Measurements from ENCODE around the gene DPAGT1. TPM values are rescaled to one million over a fixed set of nuclear protein-coding genes. Genes with fewer than 3 reads are reported as not detected.
"Not testable (repeated sequence)": the region's sequence is repeated elsewhere in the genome, so short reads cannot be mapped to it uniquely, and the experiment has no call there.

Gene DPAGT1
- total RNA-seq, 1 experiment from 2014 or later, result 4.7 TPM

GRCh38 chr11:119081682-119082260 lies 19.9 kb downstream of the DPAGT1 start:
- no peak for DNase-seq (ENCODE audit: low spot score)

GRCh38 chr11:119078675-119079420 lies 22.8 kb downstream of the DPAGT1 start:
- no peak for DNase-seq (ENCODE audit: low spot score)

More at GRCh38 chr11:119081682-119082260, 19.9 kb downstream of the DPAGT1 start:
- in situ Hi-C loops (cut with HindIII; ENCODE audit: low sequenced_read_pairs), result no loop called here

GRCh38 chr11:119077839-119078238 lies 23.8 kb downstream of the DPAGT1 start:
- DNase-seq (ENCODE audit: low spot score), result no peak
- in situ Hi-C loops (cut with HindIII; ENCODE audit: low sequenced_read_pairs), result no loop called here

More at GRCh38 chr11:119078675-119079420, 22.8 kb downstream of the DPAGT1 start:
- in situ Hi-C loops (cut with HindIII; ENCODE audit: low sequenced_read_pairs), result no loop called here

- in situ Hi-C loops (cut with HindIII; ENCODE audit: low sequenced_read_pairs), result no loop called here
- peak; percentile 95 for DNase-seq (ENCODE audit: low spot score)
These were observed 34.1 kb downstream of the DPAGT1 start, which contains the start of gene VPS11 for GRCh38 chr11:119067371-119068222. TSS of gene VPS11 (plus strand) at chr11:119067818. CDS start at chr11:119067824, 6 bp downstream.

- DNase-seq (ENCODE audit: low spot score), result peak; percentile 26
- in situ Hi-C loops (cut with HindIII; ENCODE audit: low sequenced_read_pairs), result no loop called here
These were observed 36.3 kb downstream of the DPAGT1 start for GRCh38 chr11:119065369-119065768.

GRCh38 chr11:119062779-119063178 lies 38.9 kb downstream of the DPAGT1 start:
- no peak for DNase-seq (ENCODE audit: low spot score)
- in situ Hi-C loops (cut with HindIII; ENCODE audit: low sequenced_read_pairs), result no loop called here

GRCh38 chr11:119061256-119061655 lies 40.4 kb downstream of the DPAGT1 start:
- in situ Hi-C loops (cut with HindIII; ENCODE audit: low sequenced_read_pairs), result no loop called here
- no peak for DNase-seq (ENCODE audit: low spot score)

GRCh38 chr11:119059128-119059527 lies 42.5 kb downstream of the DPAGT1 start:
- DNase-seq (ENCODE audit: low spot score); in situ Hi-C loops (cut with HindIII; ENCODE audit: low sequenced_read_pairs): not testable (repeated sequence)

- DNase-seq (ENCODE audit: low spot score), result peak; percentile 96
- in situ Hi-C loops (cut with HindIII; ENCODE audit: low sequenced_read_pairs), result no loop called here
These were observed 44.5 kb downstream of the DPAGT1 start, which contains the start of gene HYOU1 for GRCh38 chr11:119057000-119057769. TSS of gene HYOU1 (minus strand) at chr11:119057205. CDS start at chr11:119056160, 1,045 bp downstream.

- peak; percentile 4 for DNase-seq (ENCODE audit: low spot score)
- in situ Hi-C loops (cut with HindIII; ENCODE audit: low sequenced_read_pairs), result no loop called here
These were observed 45.1 kb downstream of the DPAGT1 start for GRCh38 chr11:119056421-119056999.

- in situ Hi-C loops (cut with HindIII; ENCODE audit: low sequenced_read_pairs), result no loop called here
- DNase-seq (ENCODE audit: low spot score), result peak; percentile 14
These were observed 45.8 kb downstream of the DPAGT1 start for GRCh38 chr11:119055901-119056300.

- no peak for DNase-seq (ENCODE audit: low spot score)
- in situ Hi-C loops (cut with HindIII; ENCODE audit: low sequenced_read_pairs), result no loop called here
These were observed 47.2 kb downstream of the DPAGT1 start for GRCh38 chr11:119054418-119054817.

GRCh38 chr11:119052163-119052814 lies 49.4 kb downstream of the DPAGT1 start:
- DNase-seq (ENCODE audit: low spot score), result no peak
- in situ Hi-C loops (cut with HindIII; ENCODE audit: low sequenced_read_pairs), result no loop called here

- DNase-seq (ENCODE audit: low spot score), result no peak
- in situ Hi-C loops (cut with HindIII; ENCODE audit: low sequenced_read_pairs), result no loop called here
These were observed 50.1 kb downstream of the DPAGT1 start for GRCh38 chr11:119051440-119052162.

GRCh38 chr11:119049081-119049480 lies 52.6 kb downstream of the DPAGT1 start:
- in situ Hi-C loops (cut with HindIII; ENCODE audit: low sequenced_read_pairs), result no loop called here

GRCh38 chr11:119048644-119049043 lies 53.0 kb downstream of the DPAGT1 start:
- DNase-seq (ENCODE audit: low spot score), result no peak
- in situ Hi-C loops (cut with HindIII; ENCODE audit: low sequenced_read_pairs), result no loop called here

More at GRCh38 chr11:119049081-119049480, 52.6 kb downstream of the DPAGT1 start:
- DNase-seq (ENCODE audit: low spot score), result no peak

- in situ Hi-C loops (cut with HindIII; ENCODE audit: low sequenced_read_pairs), result no loop called here
- DNase-seq (ENCODE audit: low spot score), result no peak
These were observed 54.4 kb downstream of the DPAGT1 start for GRCh38 chr11:119047205-119047604.

All from G401 (cell line).